HL-60 (cell line): Measurements from ENCODE around the gene COBL.

Experiments
- DNase-seq, 2 experiments: peaks; one replicate each; pipeline ENCODE4 v3.0.0-alpha.2; 2010 to 2020; ENCODE audit warnings: low read depth in 1 of 2, low spot score in 1 of 2
- H3K27ac ChIP-seq: fragments of 250-450 bp; sonication (Bioruptor Pico); replicated peaks from 2 replicates; pipeline ENCODE4 v1.5.1; 2020; ENCODE audit warnings: mild to moderate bottlenecking, moderate library complexity
- H3K27me3 ChIP-seq: fragments of 250-450 bp; sonication (Bioruptor Pico); 2 replicates; pipeline ENCODE4 v1.5.1; 2021; ENCODE audit warnings: mild to moderate bottlenecking, moderate library complexity; ENCODE audit not compliant: insufficient read depth, poor library complexity, severe bottlenecking
- H3K4me3 ChIP-seq: replicated peaks from 2 replicates; pipeline ENCODE4 v1.5.1; 2011; ENCODE audit warnings: mild to moderate bottlenecking, control low read depth, low read length; ENCODE audit not compliant: insufficient read depth
- GABPA ChIP-seq: IDR thresholded peaks from 2 replicates; pipeline ENCODE4 v1.6.1; 2012; ENCODE audit warnings: low read depth
- POLR2AphosphoS5 ChIP-seq: IDR thresholded peaks from 2 replicates; pipeline ENCODE4 v1.6.1; 2012; ENCODE audit warnings: low read depth
- SPI1 ChIP-seq: IDR thresholded peaks from 2 replicates; pipeline ENCODE4 v1.6.1; 2012; ENCODE audit warnings: low read depth, mild to moderate bottlenecking, borderline replicate concordance
- TF ChIP-seq, protein P1 (sequence below): IDR thresholded peaks from 2 replicates; pipeline ENCODE4 v1.6.1; 2012; ENCODE audit warnings: low read depth; ENCODE audit not compliant: insufficient replicate concordance
- TF ChIP-seq, protein P2 (sequence below): IDR thresholded peaks from one replicate; pipeline ENCODE4 v1.5.1; 2011; ENCODE audit warnings: low read length, control low read depth, inconsistent platforms; ENCODE audit not compliant: insufficient read depth

COBL gene

DNA sequence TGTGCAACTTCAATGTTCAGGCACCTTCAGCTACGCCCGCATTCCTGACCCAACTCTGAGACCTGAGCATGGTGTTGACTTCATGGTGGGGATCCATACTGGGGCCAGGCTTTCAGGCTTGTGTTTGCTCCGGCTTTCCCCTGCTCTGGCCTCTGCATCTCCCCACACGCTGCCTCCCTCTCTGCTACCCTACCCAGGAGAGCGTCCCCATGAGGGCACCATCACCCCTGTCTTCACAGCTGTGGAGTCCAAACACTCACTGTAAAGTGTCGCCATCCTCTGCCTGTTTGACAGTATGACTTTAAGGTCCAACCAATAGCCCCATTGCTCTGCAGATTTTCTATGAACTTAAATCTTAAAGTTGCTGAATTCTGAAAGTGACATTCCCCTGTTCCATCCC lies 334.9 kb downstream of the COBL start:
- no peaks in the 10 kb centered on the region for H3K27me3 ChIP-seq
- no peak overlapping the region for H3K27ac ChIP-seq
- TF ChIP-seq, protein P1, sequence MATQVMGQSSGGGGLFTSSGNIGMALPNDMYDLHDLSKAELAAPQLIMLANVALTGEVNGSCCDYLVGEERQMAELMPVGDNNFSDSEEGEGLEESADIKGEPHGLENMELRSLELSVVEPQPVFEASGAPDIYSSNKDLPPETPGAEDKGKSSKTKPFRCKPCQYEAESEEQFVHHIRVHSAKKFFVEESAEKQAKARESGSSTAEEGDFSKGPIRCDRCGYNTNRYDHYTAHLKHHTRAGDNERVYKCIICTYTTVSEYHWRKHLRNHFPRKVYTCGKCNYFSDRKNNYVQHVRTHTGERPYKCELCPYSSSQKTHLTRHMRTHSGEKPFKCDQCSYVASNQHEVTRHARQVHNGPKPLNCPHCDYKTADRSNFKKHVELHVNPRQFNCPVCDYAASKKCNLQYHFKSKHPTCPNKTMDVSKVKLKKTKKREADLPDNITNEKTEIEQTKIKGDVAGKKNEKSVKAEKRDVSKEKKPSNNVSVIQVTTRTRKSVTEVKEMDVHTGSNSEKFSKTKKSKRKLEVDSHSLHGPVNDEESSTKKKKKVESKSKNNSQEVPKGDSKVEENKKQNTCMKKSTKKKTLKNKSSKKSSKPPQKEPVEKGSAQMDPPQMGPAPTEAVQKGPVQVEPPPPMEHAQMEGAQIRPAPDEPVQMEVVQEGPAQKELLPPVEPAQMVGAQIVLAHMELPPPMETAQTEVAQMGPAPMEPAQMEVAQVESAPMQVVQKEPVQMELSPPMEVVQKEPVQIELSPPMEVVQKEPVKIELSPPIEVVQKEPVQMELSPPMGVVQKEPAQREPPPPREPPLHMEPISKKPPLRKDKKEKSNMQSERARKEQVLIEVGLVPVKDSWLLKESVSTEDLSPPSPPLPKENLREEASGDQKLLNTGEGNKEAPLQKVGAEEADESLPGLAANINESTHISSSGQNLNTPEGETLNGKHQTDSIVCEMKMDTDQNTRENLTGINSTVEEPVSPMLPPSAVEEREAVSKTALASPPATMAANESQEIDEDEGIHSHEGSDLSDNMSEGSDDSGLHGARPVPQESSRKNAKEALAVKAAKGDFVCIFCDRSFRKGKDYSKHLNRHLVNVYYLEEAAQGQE = no peak
- TF ChIP-seq GABPA = no peak
- no peak for TF ChIP-seq SPI1
- TF ChIP-seq, protein P2, sequence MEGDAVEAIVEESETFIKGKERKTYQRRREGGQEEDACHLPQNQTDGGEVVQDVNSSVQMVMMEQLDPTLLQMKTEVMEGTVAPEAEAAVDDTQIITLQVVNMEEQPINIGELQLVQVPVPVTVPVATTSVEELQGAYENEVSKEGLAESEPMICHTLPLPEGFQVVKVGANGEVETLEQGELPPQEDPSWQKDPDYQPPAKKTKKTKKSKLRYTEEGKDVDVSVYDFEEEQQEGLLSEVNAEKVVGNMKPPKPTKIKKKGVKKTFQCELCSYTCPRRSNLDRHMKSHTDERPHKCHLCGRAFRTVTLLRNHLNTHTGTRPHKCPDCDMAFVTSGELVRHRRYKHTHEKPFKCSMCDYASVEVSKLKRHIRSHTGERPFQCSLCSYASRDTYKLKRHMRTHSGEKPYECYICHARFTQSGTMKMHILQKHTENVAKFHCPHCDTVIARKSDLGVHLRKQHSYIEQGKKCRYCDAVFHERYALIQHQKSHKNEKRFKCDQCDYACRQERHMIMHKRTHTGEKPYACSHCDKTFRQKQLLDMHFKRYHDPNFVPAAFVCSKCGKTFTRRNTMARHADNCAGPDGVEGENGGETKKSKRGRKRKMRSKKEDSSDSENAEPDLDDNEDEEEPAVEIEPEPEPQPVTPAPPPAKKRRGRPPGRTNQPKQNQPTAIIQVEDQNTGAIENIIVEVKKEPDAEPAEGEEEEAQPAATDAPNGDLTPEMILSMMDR = no peak
- TF ChIP-seq POLR2AphosphoS5 = no peak
- DNase-seq = no peak
- no peak overlapping the region for H3K4me3 ChIP-seq

GRCh38 chr7:50980411-50980810 lies 336.2 kb downstream of the COBL start:
- no peak for TF ChIP-seq GABPA
- DNase-seq = no peak
- Histone ChIP-seq H3K27ac (no peak overlapping the region), H3K4me3 (no peak overlapping the region), H3K27me3 (no peaks in the 10 kb centered on the region)

- TF ChIP-seq, protein P1 = no peak
- TF ChIP-seq POLR2AphosphoS5 (no peak), SPI1 (no peak)
- Histone ChIP-seq H3K4me3 (no peak overlapping the region), H3K27ac (no peak overlapping the region), H3K27me3 (no peaks in the 10 kb centered on the region)
- DNase-seq = no peak
Measured at GRCh38 chr7:50978633-50979215, 337.9 kb downstream of the COBL start.

DNA sequence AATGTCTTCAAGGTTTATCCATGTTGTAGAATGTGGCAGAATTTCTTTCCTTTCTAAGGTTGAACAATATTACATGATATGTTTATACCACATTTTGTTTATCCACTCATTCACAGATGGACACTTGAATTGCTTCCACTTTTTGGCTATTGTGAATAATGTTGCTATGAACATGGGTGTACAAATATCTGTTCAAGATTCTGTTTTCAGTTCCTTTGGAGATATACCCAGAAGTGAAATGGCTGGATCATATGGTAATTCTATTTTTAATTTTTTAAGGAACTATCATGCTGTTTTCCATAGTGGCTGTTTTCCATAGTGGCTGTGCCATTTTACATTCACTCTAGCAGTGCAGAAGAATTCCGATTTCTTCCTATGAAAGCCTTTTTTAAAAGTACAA lies 339.2 kb downstream of the COBL start:
- no peaks in the 10 kb centered on the region for H3K27me3 ChIP-seq
- DNase-seq = no peak

More for the DNA sequence above, 339.2 kb downstream of the COBL start:
- Histone ChIP-seq H3K27ac (no peak overlapping the region), H3K4me3 (no peak overlapping the region)
- TF ChIP-seq, protein P1 = no peak
